Stimulated activated CD8-positive, alpha-beta memory T cell treated with anti-CD3 and anti-CD28 coated beads, Interleukin-15, amount 100 ng/mL, for 48 hours (primary cell): ENCODE data around the gene RIMBP2.

ENCODE experiments used
- DNase-seq, 2 donors: peaks; one replicate each; pipeline ENCODE4 v3.0.0-alpha.2; 2020; ENCODE audit warnings: low read depth in 2 of 2

The RIMBP2 gene

GRCh38 chr12:130540376-130540775 is 175.7 kb downstream of the RIMBP2 start:
- no peak for DNase-seq

GRCh38 chr12:130538343-130539095 is 177.6 kb downstream of the RIMBP2 start:
- DNase-seq, result no peak

GRCh38 chr12:130537655-130538054 is 178.4 kb downstream of the RIMBP2 start:
- DNase-seq, result no peak

- no peak for DNase-seq
Observed at GRCh38 chr12:130537051-130537450, 179.0 kb downstream of the RIMBP2 start.

- no peak for DNase-seq
Observed at GRCh38 chr12:130530429-130530828, 185.7 kb downstream of the RIMBP2 start.

GRCh38 chr12:130529781-130530180 is 186.3 kb downstream of the RIMBP2 start:
- no peak for DNase-seq

- no peak for DNase-seq
Observed at GRCh38 chr12:130527239-130527638, 188.9 kb downstream of the RIMBP2 start.

- DNase-seq, result no peak
Observed at GRCh38 chr12:130526813-130527212, 189.3 kb downstream of the RIMBP2 start.

- no peak for DNase-seq
Observed at GRCh38 chr12:130525384-130526172, 190.5 kb downstream of the RIMBP2 start.

- no peak for DNase-seq
Observed at GRCh38 chr12:130524759-130525158, 191.3 kb downstream of the RIMBP2 start.

GRCh38 chr12:130523863-130524614 is 192.1 kb downstream of the RIMBP2 start:
- DNase-seq, result no peak

GRCh38 chr12:130523208-130523607 is 192.9 kb downstream of the RIMBP2 start:
- DNase-seq, result no peak

GRCh38 chr12:130522244-130522834 is 193.8 kb downstream of the RIMBP2 start:
- DNase-seq, result no peak

- no peak for DNase-seq
Observed at GRCh38 chr12:130521375-130522124, 194.5 kb downstream of the RIMBP2 start.

- no peak for DNase-seq
Observed at GRCh38 chr12:130520784-130521183, 195.3 kb downstream of the RIMBP2 start.

GRCh38 chr12:130517588-130517987 is 198.5 kb downstream of the RIMBP2 start:
- DNase-seq, result no peak

- DNase-seq, result no peak
Observed at GRCh38 chr12:130514149-130514551, 201.9 kb downstream of the RIMBP2 start.

GRCh38 chr12:130513556-130513955 is 202.5 kb downstream of the RIMBP2 start:
- DNase-seq, result no peak

- no peak for DNase-seq
Observed at GRCh38 chr12:130511285-130511684, 204.8 kb downstream of the RIMBP2 start.

- DNase-seq, result no peak
Observed at GRCh38 chr12:130509454-130509853, 206.6 kb downstream of the RIMBP2 start.

- no peak for DNase-seq
Observed at GRCh38 chr12:130508847-130509246, 207.3 kb downstream of the RIMBP2 start.
